HG02588 (cell line): ENCODE measurements around the gene HGF.
"Not testable (repeated sequence)": the region's sequence is repeated elsewhere in the genome, so short reads cannot be mapped to it uniquely, and the experiment has no call there.

Experiments
- ATAC-seq: cut with Tn5 transposase; IDR thresholded peaks from one replicate; pipeline ENCODE4 v1.9.1; 2021; ENCODE audit warnings: mild to moderate bottlenecking, moderate library complexity; ENCODE audit not compliant: unreplicated experiment

Gene HGF

DNA sequence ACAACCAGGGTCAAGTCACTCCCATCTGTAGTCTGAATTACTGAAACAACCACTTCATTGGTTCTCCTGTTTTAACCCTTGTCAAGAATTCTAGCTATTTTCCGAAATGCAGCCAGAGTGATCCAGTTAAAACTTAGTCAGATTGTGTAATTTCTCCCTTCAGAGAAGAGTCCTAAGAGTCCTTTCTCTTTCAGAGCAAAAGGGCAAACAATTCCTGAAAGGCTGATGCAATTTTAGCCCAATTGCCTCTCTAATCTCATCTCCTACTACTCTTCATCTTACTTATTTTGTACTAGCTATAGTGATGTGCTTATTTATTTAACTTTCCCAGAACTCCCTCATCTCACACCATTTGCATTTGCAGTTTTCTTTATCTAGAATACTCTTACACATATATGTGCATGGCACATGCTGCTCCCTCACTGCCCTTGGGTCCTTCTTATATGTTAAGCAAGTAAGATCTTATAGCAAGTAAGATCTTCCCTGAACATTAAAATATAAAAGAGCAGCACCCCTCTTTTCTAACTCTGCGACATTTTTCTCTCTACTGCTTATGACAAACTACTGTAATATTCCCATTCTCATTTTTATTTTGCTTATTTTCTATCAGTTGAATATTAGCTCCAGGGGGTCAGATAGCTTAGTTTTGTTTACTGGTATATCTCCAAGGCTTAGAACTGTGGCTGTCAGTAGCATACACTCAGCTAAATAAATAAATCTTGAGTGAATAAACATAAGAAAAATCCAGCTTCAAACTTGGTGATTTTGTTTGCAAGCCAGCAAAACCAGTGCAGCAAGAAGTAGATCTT, 44.6 kb downstream of the HGF start:
- ATAC-seq, result no peak

DNA sequence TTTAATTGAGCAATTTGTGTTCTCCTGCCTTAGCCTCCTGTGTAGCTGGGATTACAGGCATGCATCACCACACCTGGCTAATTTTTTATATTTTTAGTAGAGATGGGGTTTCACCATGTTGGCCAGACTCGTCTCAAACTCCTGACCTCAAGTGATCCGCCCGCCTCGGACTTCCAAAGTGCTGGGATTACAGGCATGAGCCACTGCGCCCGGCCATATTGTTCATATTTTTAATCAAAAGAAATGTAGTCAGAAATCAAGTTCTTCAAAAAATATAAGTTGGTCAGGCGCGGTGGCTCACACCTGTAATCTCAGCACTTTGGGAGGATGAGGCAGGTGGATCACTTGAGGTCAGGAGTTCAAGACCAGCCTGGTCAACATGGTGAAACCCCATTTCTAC, 47.6 kb downstream of the HGF start:
- ATAC-seq, result not testable (repeated sequence)

DNA sequence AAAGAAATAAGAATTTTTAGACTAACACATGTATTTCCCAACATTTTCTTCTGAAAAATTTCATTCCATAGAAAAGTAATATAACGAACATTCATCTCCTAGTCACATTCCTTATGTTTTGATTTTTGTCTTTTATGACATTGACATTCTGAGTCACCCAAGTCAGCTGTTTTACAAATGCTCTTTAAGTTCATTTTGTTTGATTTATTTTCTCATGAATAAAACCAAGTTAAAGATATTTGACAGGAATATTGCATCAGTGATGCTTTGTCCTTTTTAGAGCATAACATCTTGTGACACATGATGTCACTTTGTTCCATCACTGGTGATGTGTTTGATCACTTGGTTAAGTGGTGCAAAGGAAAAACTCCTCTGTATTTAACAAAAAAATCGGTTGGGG, 48.4 kb downstream of the HGF start:
- ATAC-seq, result no peak

DNA sequence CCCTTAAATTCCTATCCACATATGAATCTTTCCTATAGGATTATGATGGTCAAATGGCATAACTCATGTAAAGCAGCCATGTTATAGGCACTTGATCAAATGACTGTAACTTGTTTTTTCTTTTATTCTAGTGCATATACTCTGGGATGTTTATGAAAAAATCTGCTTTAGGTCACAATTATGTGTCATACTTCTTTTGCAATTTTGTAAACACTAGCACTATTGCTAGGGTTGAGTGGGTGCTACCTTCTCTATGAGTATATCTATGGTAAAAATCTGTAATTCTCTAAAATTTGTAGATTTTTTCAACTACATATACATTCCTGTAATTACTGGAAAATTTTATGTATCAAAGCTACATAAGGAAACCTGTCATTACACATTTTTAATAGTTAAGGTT, 50.0 kb downstream of the HGF start:
- ATAC-seq, result no peak

DNA sequence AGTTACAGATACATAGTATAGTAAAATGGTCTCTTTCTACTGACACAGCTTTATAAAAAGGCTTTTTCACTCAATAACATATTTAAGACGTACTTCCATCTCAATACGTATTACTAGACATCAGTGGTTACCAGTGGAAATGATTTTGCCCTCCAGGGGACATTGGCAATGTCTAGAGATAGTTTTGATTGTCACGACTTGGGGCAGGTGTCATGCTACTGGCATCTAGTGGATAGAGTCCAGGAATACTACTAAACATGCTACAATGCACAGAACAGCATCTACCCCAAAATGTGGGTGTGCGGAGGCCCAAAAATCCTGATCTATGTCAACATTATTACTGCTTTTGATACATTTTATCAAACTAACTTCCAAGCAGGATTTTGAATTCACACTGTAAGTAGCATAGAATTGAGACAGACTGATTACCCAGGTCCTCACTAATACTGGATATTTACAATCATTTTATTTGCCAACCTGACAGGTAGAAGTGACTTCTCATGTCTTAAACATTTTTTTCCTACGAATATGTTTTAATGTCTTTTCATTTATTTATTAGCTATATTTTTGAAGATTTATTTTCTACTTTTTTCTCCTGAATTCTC, 53.8 kb downstream of the HGF start:
- ATAC-seq, result no peak

DNA sequence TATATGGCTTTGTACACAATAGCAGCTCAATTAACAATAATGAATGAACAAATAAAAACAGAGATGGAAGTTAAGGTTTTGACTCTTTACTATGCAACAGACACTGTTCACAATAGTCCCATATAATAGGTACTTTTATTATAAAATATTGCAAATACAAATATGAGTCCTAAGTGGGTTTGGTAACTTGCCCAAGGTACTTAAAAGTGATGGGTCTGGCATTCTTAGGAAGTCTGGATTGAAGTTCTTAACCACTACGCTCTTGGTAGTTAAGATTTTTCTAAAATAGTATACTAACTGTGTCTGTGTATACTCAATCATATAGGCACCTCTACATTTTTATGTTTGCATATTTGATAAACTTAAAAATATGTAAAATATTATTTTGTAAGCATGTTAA, 55.5 kb downstream of the HGF start:
- no peak for ATAC-seq

DNA sequence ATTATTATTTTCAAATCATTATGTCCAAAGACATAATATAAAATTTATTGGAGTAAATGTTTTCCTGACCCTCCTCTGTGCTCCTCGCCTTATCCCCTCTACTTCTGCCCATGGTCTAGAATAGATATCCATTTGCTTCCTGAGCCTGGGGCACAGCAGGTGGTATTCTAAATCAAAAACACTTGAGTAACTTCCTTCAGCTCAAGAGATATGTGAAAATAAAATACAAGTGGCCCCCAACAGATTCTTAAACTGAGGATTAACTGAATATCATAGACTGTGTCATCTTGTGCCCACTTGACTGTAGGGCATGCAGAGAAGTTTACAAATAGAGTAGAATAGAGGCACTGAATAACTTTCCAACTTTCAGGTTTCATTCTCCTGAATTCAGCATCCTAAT, 59.1 kb downstream of the HGF start:
- no peak for ATAC-seq

DNA sequence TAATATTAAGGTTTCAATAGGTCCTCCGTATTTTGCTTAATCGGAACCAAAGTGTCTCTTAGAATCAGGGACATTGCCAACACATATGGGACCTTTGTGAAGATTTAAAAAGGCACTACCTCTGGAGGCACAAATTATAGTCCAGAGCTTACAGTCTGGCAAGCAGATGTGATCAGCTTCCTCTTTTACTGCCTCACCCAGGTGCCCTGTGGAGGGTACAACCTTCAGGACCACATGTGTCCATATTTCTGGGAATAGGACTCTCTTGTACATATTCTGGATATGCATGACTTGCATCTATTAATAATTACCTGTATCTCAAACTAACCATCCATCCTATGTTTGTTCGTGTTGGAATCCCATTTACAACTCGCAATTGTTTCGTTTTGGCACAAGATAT, 60.0 kb downstream of the HGF start:
- no peak for ATAC-seq

DNA sequence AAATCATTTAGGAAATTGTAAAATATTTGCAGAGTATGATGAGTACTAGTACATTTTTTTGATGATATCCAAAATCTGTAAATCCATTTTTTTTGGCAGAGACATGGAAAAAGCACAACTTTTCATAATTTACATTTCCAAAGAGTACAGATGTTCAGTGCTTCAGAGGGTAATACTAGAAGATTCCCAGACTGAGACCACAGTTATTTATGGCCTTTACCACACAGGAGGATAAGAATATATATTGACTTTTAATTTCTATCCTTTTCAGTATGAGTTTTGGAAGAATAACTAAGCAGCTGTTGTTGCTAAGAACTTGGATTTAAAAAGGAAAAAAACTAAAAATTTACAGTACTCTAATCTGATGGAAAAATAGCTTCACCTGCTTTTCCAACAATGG, 61.9 kb downstream of the HGF start:
- no peak for ATAC-seq

DNA sequence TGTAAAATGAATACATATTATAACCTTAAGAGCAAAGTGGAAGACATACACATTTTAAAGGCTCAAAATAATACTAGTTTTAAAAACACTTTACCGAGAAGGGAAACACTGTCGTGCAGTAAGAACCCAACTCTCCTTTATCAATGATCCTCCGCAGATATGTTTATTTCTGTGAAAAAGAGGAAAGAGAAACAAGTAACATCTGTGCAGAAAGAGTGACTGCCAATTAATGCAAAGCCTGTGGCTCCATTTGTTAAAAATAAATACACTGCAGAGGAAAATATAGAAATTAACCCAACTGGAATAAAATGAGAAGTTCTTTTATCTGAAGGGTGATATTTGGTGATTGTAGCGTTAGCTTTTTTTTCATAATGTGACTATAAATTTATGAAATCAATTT, 62.7 kb downstream of the HGF start:
- ATAC-seq, result no peak

DNA sequence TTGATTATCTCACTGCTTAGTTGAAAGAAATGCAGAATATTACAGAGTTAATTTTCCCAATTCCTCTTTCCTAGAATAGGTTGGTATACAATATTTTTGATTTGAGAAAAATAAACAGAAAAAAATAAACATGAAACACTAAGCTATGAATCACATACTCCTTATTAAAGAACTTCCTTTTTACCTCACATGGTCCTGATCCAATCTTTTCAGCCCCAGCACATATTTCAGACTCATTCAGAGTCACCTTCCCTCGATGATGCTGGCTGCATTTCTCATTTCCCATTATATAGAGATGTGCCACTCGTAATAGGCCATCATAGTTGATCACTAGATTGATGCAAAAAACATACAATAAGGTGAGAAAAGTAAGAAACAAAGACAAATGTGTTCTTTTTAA, 64.6 kb downstream of the HGF start:
- no peak for ATAC-seq

DNA sequence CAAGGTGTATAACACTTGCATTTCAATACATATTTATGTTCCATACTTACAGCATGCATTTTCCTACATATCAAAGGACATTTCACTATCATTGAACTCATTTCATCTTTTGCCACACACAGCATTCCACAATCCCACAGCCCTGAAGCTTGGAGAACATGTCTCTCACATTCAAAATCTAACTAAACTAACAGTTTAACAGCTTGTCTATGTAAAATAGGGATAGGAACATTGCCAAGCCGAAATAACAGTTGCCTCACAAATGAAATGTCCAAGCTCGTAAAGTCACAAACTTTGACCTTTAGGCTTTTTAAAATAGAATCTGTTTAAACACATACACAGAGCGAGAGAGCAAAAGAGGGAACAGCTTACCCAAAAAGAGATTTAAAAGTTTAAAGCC, 65.3 kb downstream of the HGF start:
- no peak for ATAC-seq

DNA sequence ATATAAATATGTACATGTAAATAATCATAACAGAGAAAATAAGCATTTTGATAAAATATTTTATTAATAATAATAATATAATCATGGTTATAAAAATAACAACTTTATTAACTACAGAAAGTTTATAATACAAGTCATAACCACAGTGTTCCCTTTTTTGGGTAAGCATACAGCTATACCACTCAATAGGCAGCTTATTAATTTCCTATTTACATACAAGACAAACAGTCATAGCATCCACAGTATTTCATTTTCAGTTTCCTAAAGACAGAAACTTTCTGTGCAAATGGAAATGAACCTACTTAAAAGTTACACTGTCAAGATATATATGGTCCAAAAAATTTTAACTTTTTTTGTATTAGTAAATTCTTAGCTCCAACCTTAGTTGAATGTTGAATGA, 70.9 kb downstream of the HGF start:
- ATAC-seq, result no peak

DNA sequence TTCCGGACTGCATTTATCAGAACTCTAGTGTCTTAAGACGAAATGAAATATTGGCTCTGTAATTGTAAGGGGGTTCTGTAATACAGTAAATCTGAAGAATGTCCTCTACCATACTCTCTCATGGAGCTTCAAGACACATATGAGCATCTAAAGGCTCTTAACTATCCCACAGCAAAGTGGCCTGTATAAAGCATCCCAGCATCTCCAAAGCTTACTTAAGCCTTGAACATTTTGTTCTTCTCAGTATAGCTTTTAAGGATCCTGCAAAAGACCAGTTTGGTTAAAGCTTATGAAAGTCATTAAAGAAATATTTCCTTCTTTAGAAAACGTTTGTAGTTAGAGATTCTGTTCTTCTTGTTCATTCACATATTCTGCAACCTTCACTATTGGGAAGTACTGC, 75.1 kb downstream of the HGF start:
- no peak for ATAC-seq

DNA sequence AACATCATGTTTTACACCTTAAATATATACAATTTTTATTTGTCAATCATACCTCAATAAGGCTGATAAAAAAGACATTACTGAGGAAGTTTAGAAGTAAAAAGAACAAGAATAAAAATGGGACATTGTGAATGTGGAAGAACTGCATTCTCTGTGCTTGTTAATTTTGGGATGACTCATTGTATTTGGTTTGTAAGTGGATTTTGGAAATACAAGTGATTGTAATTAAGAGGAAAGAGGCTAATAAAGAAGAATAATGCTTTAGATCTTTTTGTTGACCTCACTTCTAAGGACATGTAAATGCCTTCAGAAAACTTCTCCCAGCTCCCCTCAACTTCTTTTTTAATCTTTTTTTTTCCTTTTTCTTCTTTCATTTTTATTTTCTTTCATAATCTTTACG, 76.0 kb downstream of the HGF start:
- no peak for ATAC-seq

DNA sequence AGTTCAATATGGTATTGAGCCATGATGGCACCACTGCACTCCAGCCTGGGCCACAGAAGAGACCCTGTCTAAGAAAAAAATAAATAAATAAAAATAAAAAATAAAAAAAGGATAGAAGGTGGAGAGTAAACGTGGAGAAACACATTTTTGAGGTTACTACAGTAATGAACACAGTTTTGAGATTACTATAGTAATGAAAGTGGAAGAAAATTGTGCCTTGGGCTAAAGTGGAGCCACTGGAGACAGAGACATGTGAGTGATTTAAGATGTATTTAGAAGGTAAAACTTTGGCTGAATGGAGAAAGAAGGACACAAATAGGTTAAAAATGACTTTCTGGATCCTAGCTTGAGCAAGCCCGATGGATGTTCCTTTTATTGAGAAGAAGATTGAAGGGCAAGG, 76.8 kb downstream of the HGF start:
- ATAC-seq, result no peak

DNA sequence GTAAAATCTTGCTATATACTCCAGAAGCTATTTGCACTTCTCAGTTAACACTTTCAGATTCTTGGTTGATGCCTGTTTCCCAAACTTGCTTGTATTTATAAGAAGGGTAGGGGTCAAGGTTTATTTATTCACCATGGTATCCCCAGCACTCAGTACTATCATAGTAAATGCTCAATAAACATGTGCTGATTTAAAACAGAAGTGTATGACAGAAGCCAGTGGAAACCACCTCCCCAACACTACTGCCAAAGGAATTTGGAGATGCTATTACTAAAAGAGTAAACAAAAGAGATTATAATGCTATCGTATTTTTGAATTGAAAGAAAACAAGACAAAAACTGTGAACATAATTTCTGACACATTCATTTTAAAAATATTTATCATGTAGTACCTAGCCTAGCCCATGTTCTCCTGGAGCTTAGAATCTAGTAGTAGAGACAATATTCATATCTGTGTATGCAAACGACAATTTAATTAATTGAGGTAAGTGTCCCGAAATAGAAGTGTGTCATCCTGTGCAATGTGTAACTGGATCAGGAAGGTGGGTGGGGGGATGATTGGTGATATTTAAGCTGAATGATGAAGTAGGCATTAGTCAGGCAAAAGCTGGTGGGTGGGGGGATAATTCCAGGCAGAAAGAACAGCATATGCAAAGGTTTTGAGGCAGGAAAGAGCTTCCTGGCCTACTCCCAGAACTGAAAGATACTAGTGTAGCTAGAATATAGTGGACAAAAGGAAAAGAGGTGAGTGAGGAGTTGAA, 77.5 kb downstream of the HGF start:
- no peak for ATAC-seq

DNA sequence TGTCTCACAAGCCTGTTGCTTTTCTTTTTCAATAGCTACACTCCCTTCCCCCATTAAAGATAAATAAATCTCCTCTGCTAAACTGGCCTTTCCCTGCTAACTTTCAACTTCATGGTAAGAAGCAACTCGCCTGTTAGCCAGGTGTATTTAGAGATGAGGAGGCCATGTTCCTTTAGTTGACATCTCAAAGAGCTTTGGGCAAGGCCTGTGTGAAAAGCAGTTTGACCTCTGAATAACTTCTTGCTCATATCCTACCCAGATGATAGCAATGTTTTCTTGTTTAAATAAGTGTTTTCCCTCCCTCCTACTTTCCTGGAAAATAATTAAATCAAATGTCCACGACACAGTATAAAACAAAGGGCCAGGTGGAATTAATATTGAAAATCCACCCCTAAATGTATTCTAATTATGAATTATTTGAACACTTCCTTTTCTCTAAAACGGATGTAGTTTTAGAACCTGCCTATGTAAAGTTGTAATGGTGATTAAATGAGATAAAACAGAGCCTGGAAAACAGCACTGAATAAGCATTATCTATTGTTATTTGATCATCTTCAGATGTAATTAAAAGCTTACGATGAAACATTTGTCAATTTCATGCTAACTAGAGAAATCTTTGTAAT, 78.5 kb downstream of the HGF start:
- ATAC-seq, result no peak

DNA sequence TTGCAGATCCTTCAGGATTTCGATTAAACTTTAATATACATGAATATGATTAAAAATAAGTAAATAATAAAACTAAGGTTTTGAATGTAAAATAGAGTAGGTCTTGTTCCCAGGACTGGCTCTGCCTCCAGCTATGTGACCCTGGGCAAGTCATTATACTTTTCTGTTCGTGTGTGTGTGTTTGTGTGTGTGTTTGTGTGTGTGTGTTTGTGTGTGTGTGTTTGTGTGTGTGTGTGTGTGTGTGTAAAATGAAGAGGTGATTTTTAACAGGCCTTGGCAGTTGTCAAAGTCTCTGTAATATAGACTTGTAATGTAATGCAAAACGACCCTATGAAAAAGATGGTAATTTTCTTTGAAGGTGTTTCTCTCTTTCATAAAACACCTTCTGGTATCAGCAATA, 79.2 kb downstream of the HGF start:
- no peak for ATAC-seq

DNA sequence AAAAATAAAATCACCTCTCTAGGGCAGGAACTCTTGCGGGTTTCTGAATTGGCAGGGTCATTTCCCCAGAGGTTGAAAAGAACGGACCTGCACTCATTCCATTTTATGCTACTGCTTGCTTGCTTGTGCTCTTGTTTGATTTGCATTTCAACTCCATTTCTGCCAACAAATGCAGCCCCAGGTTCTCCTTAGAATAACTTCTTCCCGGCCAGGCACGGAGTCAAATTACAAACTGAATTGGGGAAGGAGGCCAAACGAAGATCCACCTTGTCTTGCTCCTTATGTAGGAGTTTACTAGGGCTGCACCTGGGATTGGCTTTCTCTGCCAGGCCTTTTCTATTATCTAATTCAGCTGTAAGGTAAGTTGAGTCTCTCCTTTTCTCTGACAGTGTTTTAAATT, 79.6 kb downstream of the HGF start:
- no peak for ATAC-seq

DNA sequence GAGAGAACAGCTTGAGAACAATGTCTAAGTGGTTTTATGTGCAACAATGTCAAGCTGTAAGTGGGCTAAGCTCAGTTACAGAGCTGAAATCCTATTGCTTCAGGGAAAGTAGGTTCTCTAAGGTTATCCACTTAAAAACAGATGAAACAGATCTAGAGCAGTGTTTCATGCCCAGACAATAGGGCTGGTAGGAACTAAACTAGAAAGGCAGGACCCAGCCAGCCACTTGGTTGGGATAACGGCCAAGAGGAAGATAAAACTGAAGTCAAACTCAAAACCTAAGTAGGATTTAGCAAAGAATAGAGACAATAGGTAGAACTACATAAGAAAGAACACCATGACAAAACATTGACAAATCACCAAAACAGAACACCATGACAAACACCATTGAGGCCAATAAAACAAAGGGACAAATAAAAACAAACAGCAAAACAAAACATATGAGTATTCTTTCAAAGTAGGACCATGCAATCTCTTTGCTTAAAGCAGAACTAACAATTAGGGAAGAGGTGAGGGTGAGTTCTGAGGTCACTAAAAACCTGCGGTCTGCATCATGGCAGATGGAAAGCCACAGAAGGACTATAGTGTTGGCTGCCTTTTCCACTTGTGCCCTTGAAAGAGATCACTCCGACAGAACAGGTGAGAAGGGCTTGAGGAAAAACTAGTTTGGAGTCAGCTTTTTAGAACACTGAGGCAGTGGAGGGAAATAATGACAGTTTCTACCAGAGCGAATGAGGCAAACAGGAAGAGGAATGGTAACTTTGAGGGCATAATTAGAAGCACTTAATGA, 81.0 kb downstream of the HGF start:
- ATAC-seq, result no peak
